Thyroid gland (tissue), 4 donors: ENCODE data around the gene EGFR.

Experiments used
- CTCF ChIP-seq, 6 experiments: fragments of 200-600 bp in 3 of 6; fragments of 450-650 bp in 3 of 6; sonication (generic) in 3 of 6; IDR thresholded peaks; one replicate each; pipeline ENCODE4 v1.5.1; 2016 to 2019; ENCODE audit warnings: antibody characterized with exemption in 6 of 6, mild to moderate bottlenecking in 2 of 6, inconsistent platforms in 1 of 6, moderate library complexity in 1 of 6
- POLR2A ChIP-seq, 2 donors: fragments of 450-650 bp; IDR thresholded peaks; one replicate each; pipeline ENCODE4 v1.6.1; 2017; ENCODE audit warnings: antibody characterized with exemption in 2 of 2, mild to moderate bottlenecking in 2 of 2, moderate library complexity in 1 of 2

GRCh38 chr7:55058314-55058713, 39.5 kb downstream of the EGFR start:
- TF ChIP-seq CTCF (IDR thresholded peaks at IDR 0.05) (no peak), POLR2A (IDR thresholded peaks at IDR 0.05) (no peak)
